GM21786 (cell line): ENCODE data around the gene SGCA.

Experiments
- ATAC-seq: cut with Tn5 transposase; IDR thresholded peaks from one replicate; pipeline ENCODE4 v1.9.1; 2021; ENCODE audit not compliant: unreplicated experiment

Gene SGCA

GRCh38 chr17:50181591-50182560, 16.1 kb downstream of the SGCA start:
- no peak for ATAC-seq

GRCh38 chr17:50182783-50183420, 17.1 kb downstream of the SGCA start:
- no peak for ATAC-seq

- no peak for ATAC-seq
These were observed 17.7 kb downstream of the SGCA start for GRCh38 chr17:50183421-50183994.

GRCh38 chr17:50184064-50184463, 18.3 kb downstream of the SGCA start:
- ATAC-seq = no peak

- ATAC-seq = no peak
These were observed 19.0 kb downstream of the SGCA start for GRCh38 chr17:50184611-50185398.

GRCh38 chr17:50185631-50186471, 20.0 kb downstream of the SGCA start:
- ATAC-seq = no peak

GRCh38 chr17:50186661-50187393, 21.0 kb downstream of the SGCA start:
- no peak for ATAC-seq

- ATAC-seq = no peak
These were observed 21.6 kb downstream of the SGCA start for GRCh38 chr17:50187394-50187725.

GRCh38 chr17:50187751-50188530, 22.1 kb downstream of the SGCA start:
- ATAC-seq = no peak

- no peak for ATAC-seq
These were observed 22.7 kb downstream of the SGCA start for GRCh38 chr17:50188531-50188920.

- no peak for ATAC-seq
These were observed 23.2 kb downstream of the SGCA start for GRCh38 chr17:50188921-50189549.

- no peak for ATAC-seq
These were observed 23.9 kb downstream of the SGCA start for GRCh38 chr17:50189550-50190292.

GRCh38 chr17:50190293-50190602, 24.4 kb downstream of the SGCA start:
- ATAC-seq = no peak

GRCh38 chr17:50190603-50191358, 25.0 kb downstream of the SGCA start:
- ATAC-seq = no peak

- ATAC-seq = no peak
These were observed 25.7 kb downstream of the SGCA start for GRCh38 chr17:50191359-50192143.

GRCh38 chr17:50192144-50192617, 26.4 kb downstream of the SGCA start:
- ATAC-seq = no peak
